ENCODE results near the gene PTK7.
"Not testable (repeated sequence)": the region's sequence is repeated elsewhere in the genome, so short reads cannot be mapped to it uniquely, and the experiment has no call there.

The PTK7 gene

GRCh38 chr6:43075670-43076463, at the start of gene PTK7:
TSS of gene PTK7 (plus strand) at chr6:43076314. CDS start at chr6:43076489, 175 bp downstream.
- DNase-seq (ENCODE audit: low read depth in 2 of 2) = peak in 1 of 2 experiments; percentile 24

GRCh38 chr6:43026365-43026764, 49.7 kb upstream of the PTK7 start:
- no peak for DNase-seq (ENCODE audit: low read depth in 2 of 2)

GRCh38 chr6:43029120-43029519, 47.0 kb upstream of the PTK7 start:
- DNase-seq (ENCODE audit: low read depth in 2 of 2) = no peak

GRCh38 chr6:43032326-43032725, 43.8 kb upstream of the PTK7 start:
- DNase-seq (ENCODE audit: low read depth in 2 of 2) = no peak

- DNase-seq (ENCODE audit: low read depth in 2 of 2) = no peak
These were observed 42.5 kb upstream of the PTK7 start for GRCh38 chr6:43033496-43034189.

- no peak for DNase-seq (ENCODE audit: low read depth in 2 of 2)
These were observed 42.0 kb upstream of the PTK7 start for GRCh38 chr6:43034190-43034525.

GRCh38 chr6:43035495-43036194, 40.5 kb upstream of the PTK7 start:
- DNase-seq (ENCODE audit: low read depth in 2 of 2) = no peak

- DNase-seq (ENCODE audit: low read depth in 2 of 2) = no peak
These were observed 39.4 kb upstream of the PTK7 start for GRCh38 chr6:43036712-43037111.

GRCh38 chr6:43037197-43037596, 38.9 kb upstream of the PTK7 start:
- no peak for DNase-seq (ENCODE audit: low read depth in 2 of 2)

- DNase-seq (ENCODE audit: low read depth in 2 of 2) = no peak
These were observed 38.4 kb upstream of the PTK7 start for GRCh38 chr6:43037706-43038105.

GRCh38 chr6:43038727-43039126, 37.4 kb upstream of the PTK7 start:
- DNase-seq (ENCODE audit: low read depth in 2 of 2) = no peak

GRCh38 chr6:43040542-43041257, 35.4 kb upstream of the PTK7 start:
- DNase-seq (ENCODE audit: low read depth in 2 of 2) = no peak

GRCh38 chr6:43041475-43041874, 34.6 kb upstream of the PTK7 start:
- not testable (repeated sequence) for DNase-seq (ENCODE audit: low read depth in 2 of 2)

GRCh38 chr6:43043310-43043709, 32.8 kb upstream of the PTK7 start:
- no peak for DNase-seq (ENCODE audit: low read depth in 2 of 2)

GRCh38 chr6:43045371-43045930, 30.7 kb upstream of the PTK7 start:
- DNase-seq (ENCODE audit: low read depth in 2 of 2) = no peak

GRCh38 chr6:43047998-43048397, 28.1 kb upstream of the PTK7 start:
- DNase-seq (ENCODE audit: low read depth in 2 of 2) = no peak

GRCh38 chr6:43050981-43051380, 25.1 kb upstream of the PTK7 start:
- DNase-seq (ENCODE audit: low read depth in 2 of 2) = no peak

- DNase-seq (ENCODE audit: low read depth in 2 of 2) = no peak
These were observed 23.8 kb upstream of the PTK7 start for GRCh38 chr6:43052225-43052841.

GRCh38 chr6:43052842-43053544, 23.1 kb upstream of the PTK7 start:
- DNase-seq (ENCODE audit: low read depth in 2 of 2) = peak in 1 of 2 experiments; percentile 10

GRCh38 chr6:43053545-43054205, 22.4 kb upstream of the PTK7 start, which contains the start of gene CUL7:
TSS of gene CUL7 (minus strand) at chr6:43053851. CDS start at chr6:43052788, 1,063 bp downstream.
- DNase-seq (ENCODE audit: low read depth in 2 of 2) = peak; percentile 85 to 87

Data from stimulated activated CD4-positive, alpha-beta T cell treated with anti-CD3 and anti-CD28 coated beads, Interleukin-12 subunit alpha, Interleukin-12 subunit beta, amount 100 ng/mL, for 24 hours (primary cell).